GM20431 (cell line): ENCODE results near the gene ADH1C.

Source experiments
- in situ Hi-C: fragments of 300-500 bp; cut with MseI, MboI; formaldehyde crosslinking; loops from one replicate; pipeline ENCODE4 v1.15.0; 2020; ENCODE audit warnings: low sequenced_read_pairs; ENCODE audit not compliant: unreplicated experiment

ADH1C gene

GRCh38 chr4:99314211-99314610 lies 38.3 kb downstream of the ADH1C start:
- in situ Hi-C loops: no loop called here

GRCh38 chr4:99310389-99310788 lies 42.2 kb downstream of the ADH1C start:
- in situ Hi-C loops: no loop called here

GRCh38 chr4:99305638-99306400 lies 46.7 kb downstream of the ADH1C start:
- in situ Hi-C loops: no loop called here

GRCh38 chr4:99301376-99302164 lies 51.0 kb downstream of the ADH1C start:
- in situ Hi-C loops: no loop called here

- in situ Hi-C loops: no loop called here
Measured at GRCh38 chr4:99300934-99301333, 51.6 kb downstream of the ADH1C start.

GRCh38 chr4:99293357-99293756 lies 59.2 kb downstream of the ADH1C start:
- in situ Hi-C loops: no loop called here

GRCh38 chr4:99290848-99291786 lies 61.4 kb downstream of the ADH1C start, which contains the start of gene ADH1A:
Gene ADH1A, minus strand, starts transcription at chr4:99290985. Its CDS starts 71 bp downstream, at chr4:99290914.
- in situ Hi-C loops: no loop called here
